PC-9 (cell line): ENCODE data around the gene C16orf82.

Experiments used
- EZH2 ChIP-seq: fragments of 200-600 bp; sonication (generic); IDR thresholded peaks from 2 replicates; pipeline ENCODE4 v1.8.0; 2017; ENCODE audit warnings: antibody characterized with exemption, low read depth
- TF ChIP-seq, protein P1 (sequence below): fragments of 200-600 bp; sonication (generic); conservative IDR thresholded peaks from 2 replicates; pipeline ENCODE4 v1.6.1; 2017; ENCODE audit warnings: mixed run types, antibody characterized with exemption, mild to moderate bottlenecking, moderate library complexity

GRCh38 chr16:27083861-27084261 lies 17.1 kb downstream of the C16orf82 start:
- TF ChIP-seq, protein P1, sequence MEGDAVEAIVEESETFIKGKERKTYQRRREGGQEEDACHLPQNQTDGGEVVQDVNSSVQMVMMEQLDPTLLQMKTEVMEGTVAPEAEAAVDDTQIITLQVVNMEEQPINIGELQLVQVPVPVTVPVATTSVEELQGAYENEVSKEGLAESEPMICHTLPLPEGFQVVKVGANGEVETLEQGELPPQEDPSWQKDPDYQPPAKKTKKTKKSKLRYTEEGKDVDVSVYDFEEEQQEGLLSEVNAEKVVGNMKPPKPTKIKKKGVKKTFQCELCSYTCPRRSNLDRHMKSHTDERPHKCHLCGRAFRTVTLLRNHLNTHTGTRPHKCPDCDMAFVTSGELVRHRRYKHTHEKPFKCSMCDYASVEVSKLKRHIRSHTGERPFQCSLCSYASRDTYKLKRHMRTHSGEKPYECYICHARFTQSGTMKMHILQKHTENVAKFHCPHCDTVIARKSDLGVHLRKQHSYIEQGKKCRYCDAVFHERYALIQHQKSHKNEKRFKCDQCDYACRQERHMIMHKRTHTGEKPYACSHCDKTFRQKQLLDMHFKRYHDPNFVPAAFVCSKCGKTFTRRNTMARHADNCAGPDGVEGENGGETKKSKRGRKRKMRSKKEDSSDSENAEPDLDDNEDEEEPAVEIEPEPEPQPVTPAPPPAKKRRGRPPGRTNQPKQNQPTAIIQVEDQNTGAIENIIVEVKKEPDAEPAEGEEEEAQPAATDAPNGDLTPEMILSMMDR = no peak
- no peak for TF ChIP-seq EZH2
